Memory B cell (primary cell): ENCODE measurements around the gene DUSP2.
A peak's percentile ranks its signal among the peaks of the same experiment; 100 is the strongest.

ENCODE experiments used
- ATAC-seq: fragments of 150-1000 bp; cut with Tn5 transposase; 2 replicates; pipeline ENCODE4 v1.10.0; 2021; ENCODE audit warnings: low read depth, mild to moderate bottlenecking, moderate library complexity
- DNase-seq, 2 donors: peaks; one replicate each; pipeline ENCODE4 v3.0.0; 2022; ENCODE audit warnings: low spot score in 2 of 2
- H3K27ac Mint-ChIP-seq: one replicate; pipeline ENCODE4 v1.8.0; 2022; ENCODE audit warnings: mild to moderate bottlenecking, moderate library complexity, mixed read lengths
- H3K27me3 Mint-ChIP-seq: one replicate; pipeline ENCODE4 v1.8.0; 2022; ENCODE audit warnings: mixed read lengths
- H3K36me3 Mint-ChIP-seq: one replicate; pipeline ENCODE4 v1.8.0; 2022; ENCODE audit warnings: mild to moderate bottlenecking, mixed read lengths
- H3K4me1 Mint-ChIP-seq: one replicate; pipeline ENCODE4 v1.8.0; 2022; ENCODE audit warnings: mixed read lengths
- H3K4me3 Mint-ChIP-seq: one replicate; pipeline ENCODE4 v1.8.0; 2022; ENCODE audit warnings: mild to moderate bottlenecking, moderate library complexity, mixed read lengths
- H3K9me3 Mint-ChIP-seq: one replicate; pipeline ENCODE4 v1.8.0; 2022; ENCODE audit warnings: mixed read lengths

DUSP2 gene, protein sequence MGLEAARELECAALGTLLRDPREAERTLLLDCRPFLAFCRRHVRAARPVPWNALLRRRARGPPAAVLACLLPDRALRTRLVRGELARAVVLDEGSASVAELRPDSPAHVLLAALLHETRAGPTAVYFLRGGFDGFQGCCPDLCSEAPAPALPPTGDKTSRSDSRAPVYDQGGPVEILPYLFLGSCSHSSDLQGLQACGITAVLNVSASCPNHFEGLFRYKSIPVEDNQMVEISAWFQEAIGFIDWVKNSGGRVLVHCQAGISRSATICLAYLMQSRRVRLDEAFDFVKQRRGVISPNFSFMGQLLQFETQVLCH

DNA sequence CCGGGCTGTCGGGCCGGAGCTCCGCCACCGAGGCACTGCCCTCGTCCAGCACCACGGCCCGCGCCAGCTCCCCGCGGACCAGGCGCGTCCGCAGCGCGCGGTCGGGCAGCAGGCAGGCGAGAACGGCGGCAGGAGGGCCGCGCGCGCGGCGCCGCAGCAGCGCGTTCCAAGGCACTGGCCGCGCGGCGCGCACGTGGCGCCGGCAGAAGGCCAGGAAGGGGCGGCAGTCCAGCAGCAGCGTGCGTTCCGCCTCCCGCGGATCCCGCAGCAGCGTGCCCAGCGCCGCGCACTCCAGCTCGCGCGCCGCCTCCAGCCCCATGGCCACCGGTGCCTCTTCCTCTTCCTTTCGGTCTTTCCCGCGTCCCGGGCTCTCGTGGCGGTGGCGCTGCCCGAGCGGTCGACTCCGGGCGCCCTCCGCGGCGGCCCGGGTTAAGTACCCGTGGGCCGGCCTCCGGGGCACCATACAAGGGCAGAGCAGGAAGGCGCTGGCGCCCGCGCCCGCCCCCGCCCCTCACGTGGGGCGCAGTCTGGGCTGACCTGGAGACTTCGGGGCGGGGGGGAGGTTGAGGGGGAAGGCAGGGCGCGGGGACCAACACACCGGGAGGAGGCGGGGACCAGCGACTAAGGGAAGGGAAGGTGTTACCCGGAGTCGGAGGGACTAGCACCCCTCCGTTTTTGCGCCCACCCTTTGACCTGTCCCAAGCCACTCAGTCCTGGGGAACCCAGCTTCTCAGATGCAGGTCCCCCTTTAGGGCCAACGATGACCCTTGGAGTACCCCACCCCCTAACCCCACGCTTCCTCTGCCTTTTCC lies at the start of gene DUSP2:
DUSP2 (minus strand) TSS at position 405 of the 812 bp plus-strand sequence; CDS start at position 319, 86 bp downstream.
- H3K36me3 Mint-ChIP-seq, result no peaks in the 10 kb centered on the region
- H3K4me1 Mint-ChIP-seq, result peaks cover 44% of the 10 kb centered on the region
- peak within 1 kb of the TSS; percentile 98 for H3K27ac Mint-ChIP-seq
- peak within 1 kb of the TSS; percentile 94 for H3K4me3 Mint-ChIP-seq
- DNase-seq, result peak; percentile 88 to 92
- no peaks in the 10 kb centered on the region for H3K27me3 Mint-ChIP-seq
- H3K9me3 Mint-ChIP-seq, result no peaks in the 10 kb centered on the region
- ATAC-seq, result peak; percentile 50

DNA sequence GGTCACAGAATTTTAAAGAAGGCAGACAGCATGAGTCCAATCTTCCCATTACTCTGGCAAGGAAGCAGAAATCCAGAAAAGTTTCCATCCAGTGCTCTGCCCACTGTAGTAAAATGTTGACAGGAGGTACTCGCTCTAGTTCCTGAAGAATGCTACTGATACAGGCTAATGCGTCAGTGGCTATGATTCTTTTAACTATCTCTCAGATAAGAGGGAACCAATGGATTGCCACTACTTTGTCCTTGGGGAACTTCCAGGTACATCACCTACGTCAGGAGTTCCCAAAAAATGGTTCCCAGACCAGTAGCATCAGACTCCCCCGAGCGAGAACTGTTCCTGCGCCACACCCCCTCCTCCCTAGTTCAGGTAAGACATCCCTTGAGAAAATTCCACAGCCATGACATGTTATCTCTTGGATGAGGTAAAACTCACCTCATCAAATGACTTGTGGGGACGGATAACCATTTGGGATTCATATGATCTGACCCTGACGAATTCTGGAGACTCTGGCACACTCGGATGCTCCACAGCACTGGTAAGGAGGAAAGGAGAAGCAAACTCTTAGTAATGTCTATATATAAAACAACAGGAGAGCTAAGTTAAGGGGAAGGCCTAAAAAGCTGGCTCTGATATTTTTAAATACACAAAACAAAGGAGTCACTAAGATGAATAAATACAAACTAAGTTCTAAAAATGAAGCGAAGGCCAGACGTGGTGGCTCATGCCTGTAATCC lies 46.9 kb upstream of the DUSP2 start:
- Mint-ChIP-seq H3K27ac (no peak overlapping the region), H3K4me1 (peaks cover 3% of the 10 kb centered on the region), H3K9me3 (no peaks in the 10 kb centered on the region), H3K4me3 (no peak overlapping the region), H3K36me3 (peaks cover 29% of the 10 kb centered on the region), H3K27me3 (no peaks in the 10 kb centered on the region)
- DNase-seq, result no peak
- no peak for ATAC-seq

DNA sequence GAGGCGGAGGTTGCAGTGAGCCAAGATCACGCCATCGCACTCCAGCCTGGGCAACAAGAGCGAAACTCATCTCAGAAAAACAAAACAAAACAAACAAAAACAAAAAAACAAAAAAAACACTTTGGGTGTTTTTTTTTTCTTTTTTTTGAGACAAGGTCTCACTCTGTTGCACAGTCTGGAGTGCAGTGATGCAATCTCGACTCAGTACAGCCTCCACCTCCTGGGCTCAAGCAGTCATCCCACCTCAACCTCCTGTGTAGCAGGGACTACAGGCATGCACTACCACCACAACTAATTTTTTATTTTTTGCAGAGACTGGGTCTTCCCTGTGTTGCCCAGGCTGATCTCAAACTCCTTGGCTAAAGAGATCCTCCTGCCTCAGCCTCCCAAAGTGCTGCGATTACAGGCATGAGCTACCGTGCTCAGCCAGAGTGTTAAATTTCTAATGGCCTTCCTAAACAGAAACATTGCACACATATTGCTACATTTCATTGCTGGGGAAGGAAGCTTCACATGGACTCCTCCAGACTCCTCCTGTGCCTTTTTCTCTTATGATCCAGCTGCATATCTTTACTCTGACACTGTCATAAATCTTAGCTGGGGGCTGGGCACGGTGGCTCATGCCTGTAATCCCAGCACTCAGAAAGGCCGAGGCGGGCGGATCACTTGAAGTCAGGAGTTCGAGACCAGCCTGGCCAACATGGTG lies 43.7 kb upstream of the DUSP2 start:
- ATAC-seq (no peak), DNase-seq (no peak)
- H3K9me3 Mint-ChIP-seq, result no peaks in the 10 kb centered on the region
- H3K4me3 Mint-ChIP-seq, result no peak overlapping the region
- no peaks in the 10 kb centered on the region for H3K4me1 Mint-ChIP-seq
- H3K36me3 Mint-ChIP-seq, result peaks cover 39% of the 10 kb centered on the region
- H3K27ac Mint-ChIP-seq, result no peak overlapping the region
- H3K27me3 Mint-ChIP-seq, result no peaks in the 10 kb centered on the region

DNA sequence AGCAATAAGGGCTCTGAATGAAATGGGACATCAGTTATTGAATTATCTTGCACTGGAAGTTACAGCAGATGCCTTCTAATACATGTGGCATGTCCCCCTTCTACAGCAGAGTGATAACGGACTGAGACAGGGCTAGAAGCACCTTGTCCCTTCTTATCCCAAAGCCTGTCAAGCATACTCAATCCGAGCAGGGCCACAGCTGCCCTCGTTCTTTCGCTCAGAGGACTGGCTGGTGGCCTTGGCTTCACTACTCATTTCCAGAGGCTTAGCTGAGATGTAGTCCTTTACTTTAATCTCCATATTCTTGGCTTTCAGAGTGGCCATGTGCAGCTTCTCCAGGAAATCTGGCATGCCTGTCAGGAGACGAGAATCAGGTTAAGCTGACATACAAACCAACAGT lies 41.3 kb upstream of the DUSP2 start:
- peaks cover 27% of the 10 kb centered on the region for H3K36me3 Mint-ChIP-seq
- peaks cover 2% of the 10 kb centered on the region for H3K9me3 Mint-ChIP-seq
- peaks cover 5% of the 10 kb centered on the region for H3K4me1 Mint-ChIP-seq
- DNase-seq (no peak), ATAC-seq (no peak)
- no peaks in the 10 kb centered on the region for H3K27me3 Mint-ChIP-seq
- H3K4me3 Mint-ChIP-seq, result no peak overlapping the region
- no peak overlapping the region for H3K27ac Mint-ChIP-seq

DNA sequence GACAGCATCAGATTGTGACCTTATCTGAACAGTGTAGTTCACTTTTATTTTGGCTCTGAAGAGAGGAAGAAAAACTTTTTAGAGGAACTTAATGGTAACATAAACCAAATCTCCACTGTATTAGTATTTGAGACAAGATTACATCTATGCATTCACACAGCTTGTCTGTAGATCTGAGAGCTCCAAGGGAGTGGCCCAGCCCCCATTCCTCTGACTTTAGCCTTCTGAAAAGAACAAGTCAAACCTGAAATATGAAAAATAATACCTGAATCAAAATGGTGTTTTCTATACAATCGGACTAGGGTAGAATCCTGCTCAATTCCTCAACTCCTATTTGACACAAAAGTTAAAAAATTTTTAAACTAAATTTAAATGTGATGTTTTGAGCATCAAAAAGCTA lies 40.3 kb upstream of the DUSP2 start:
- H3K4me3 Mint-ChIP-seq, result no peak overlapping the region
- peaks cover 12% of the 10 kb centered on the region for H3K4me1 Mint-ChIP-seq
- H3K27ac Mint-ChIP-seq, result peak overlapping the region; percentile 54
- no peak for DNase-seq
- H3K36me3 Mint-ChIP-seq, result peaks cover 22% of the 10 kb centered on the region
- ATAC-seq, result no peak
- H3K9me3 Mint-ChIP-seq, result peaks cover 2% of the 10 kb centered on the region
- H3K27me3 Mint-ChIP-seq, result no peaks in the 10 kb centered on the region

DNA sequence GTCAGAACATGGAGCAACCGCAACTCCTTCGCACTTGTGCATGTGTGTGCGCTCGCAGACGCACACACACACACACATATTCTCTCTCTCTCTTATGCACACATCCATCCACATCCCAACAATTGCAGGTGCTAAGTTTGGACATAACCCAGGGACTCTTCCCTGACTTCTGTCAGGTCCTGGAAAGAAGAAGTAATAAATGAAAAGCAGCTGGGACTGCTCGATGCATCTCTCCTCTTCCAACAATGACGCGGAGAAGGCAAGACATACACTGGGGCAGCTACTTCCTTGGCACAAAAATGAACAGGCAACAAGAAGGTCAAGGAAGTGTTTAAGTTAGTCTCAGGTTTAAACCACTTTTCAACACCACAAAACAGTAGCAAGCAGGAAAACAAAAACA lies 39.7 kb upstream of the DUSP2 start:
- DNase-seq (no peak), ATAC-seq (no peak)
- Mint-ChIP-seq H3K4me1 (peaks cover 12% of the 10 kb centered on the region), H3K36me3 (peaks cover 22% of the 10 kb centered on the region), H3K4me3 (no peak overlapping the region), H3K27ac (peak overlapping the region; percentile 54), H3K9me3 (peaks cover 2% of the 10 kb centered on the region), H3K27me3 (no peaks in the 10 kb centered on the region)

DNA sequence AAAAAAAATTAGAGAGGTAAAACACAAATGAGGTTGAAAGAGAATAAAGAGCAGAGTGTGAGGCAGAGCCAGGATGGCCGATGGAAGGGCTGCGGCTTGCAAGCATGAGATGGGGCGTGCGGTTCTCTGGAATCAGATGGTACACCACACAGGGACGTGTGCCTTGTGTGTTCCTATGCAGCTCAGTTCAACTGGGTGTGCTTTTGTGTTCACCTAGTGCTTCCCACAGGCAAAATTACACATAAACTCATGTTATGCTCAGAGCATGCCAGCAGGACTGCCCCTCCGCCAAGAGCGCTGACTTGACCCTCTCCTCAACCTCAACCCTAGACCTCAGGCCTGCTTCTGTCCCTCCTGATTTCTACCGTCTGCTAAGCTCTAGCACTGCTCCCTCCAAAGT lies 38.9 kb upstream of the DUSP2 start:
- Mint-ChIP-seq H3K4me3 (no peak overlapping the region), H3K4me1 (peaks cover 12% of the 10 kb centered on the region), H3K9me3 (peaks cover 2% of the 10 kb centered on the region), H3K27ac (peak overlapping the region; percentile 54), H3K27me3 (no peaks in the 10 kb centered on the region), H3K36me3 (peaks cover 21% of the 10 kb centered on the region)
- DNase-seq (no peak), ATAC-seq (no peak)

DNA sequence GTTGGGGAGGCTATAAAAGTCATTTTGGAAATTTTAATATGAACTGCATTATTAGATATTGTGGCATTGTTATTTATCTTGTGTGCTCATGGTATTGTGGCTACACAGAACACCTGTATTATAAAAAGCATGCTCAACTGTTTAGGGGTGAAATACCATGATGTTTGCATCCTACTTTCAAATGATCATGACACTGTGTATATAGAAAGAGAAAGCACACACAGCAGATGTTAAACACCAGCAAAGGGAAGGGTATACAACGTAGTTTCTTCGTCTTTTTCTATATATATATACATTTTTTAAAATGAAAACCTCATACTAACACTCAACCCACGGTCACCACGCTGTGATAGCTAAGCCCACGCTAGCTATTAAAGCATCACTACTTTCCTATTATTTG lies 36.3 kb upstream of the DUSP2 start:
- DNase-seq (no peak), ATAC-seq (no peak)
- peaks cover 12% of the 10 kb centered on the region for H3K4me1 Mint-ChIP-seq
- peaks cover 2% of the 10 kb centered on the region for H3K9me3 Mint-ChIP-seq
- H3K4me3 Mint-ChIP-seq, result no peak overlapping the region
- no peak overlapping the region for H3K27ac Mint-ChIP-seq
- peaks cover 13% of the 10 kb centered on the region for H3K36me3 Mint-ChIP-seq
- no peaks in the 10 kb centered on the region for H3K27me3 Mint-ChIP-seq

DNA sequence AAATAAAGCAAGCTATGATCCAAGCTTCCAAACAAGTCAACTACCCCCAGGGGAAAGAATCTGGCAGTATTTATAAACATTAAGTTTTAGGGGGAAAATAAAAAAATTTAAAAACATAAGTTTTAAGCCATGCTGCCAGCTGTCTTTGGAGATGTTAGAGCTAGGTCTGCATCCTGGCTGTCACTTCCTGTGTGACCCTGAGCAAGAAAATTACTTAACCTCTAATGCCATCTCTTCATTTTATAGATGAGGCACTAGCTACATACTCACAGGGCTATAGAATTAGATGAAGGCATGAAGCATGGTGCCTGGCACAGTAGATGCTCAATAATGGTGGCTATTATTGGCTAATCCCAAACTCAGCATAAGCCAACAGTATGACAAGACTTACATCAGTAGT lies 35.3 kb upstream of the DUSP2 start:
- H3K27ac Mint-ChIP-seq, result no peak overlapping the region
- peaks cover 10% of the 10 kb centered on the region for H3K36me3 Mint-ChIP-seq
- ATAC-seq, result no peak

DNA sequence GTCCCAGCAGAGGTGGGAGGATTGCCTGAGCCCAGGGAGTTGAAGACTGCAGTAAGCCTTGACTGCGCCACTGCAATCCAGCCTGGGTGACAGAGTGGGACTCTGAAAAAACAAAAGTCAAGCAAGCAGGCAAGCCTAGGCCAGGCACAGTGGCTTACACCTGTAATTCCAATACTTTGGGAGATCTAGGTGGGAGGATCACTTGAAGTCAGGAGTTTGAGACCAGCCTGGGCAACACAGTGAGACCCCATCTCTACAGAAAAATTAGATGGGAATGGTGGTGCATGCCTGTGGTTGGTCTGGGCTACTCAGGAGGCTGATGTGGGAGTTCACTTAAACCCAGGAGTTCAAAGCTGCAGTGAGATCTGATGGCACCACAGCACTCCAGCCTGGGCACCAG lies 34.8 kb upstream of the DUSP2 start:
- no peak overlapping the region for H3K27ac Mint-ChIP-seq
- ATAC-seq (no peak), DNase-seq (no peak)
- no peaks in the 10 kb centered on the region for H3K27me3 Mint-ChIP-seq
- no peak overlapping the region for H3K4me3 Mint-ChIP-seq
- peaks cover 6% of the 10 kb centered on the region for H3K36me3 Mint-ChIP-seq
- peaks cover 12% of the 10 kb centered on the region for H3K4me1 Mint-ChIP-seq
- H3K9me3 Mint-ChIP-seq, result peaks cover 2% of the 10 kb centered on the region

More for the DNA sequence above, 35.3 kb upstream of the DUSP2 start:
- peaks cover 12% of the 10 kb centered on the region for H3K4me1 Mint-ChIP-seq
- H3K4me3 Mint-ChIP-seq, result no peak overlapping the region
- H3K9me3 Mint-ChIP-seq, result peaks cover 2% of the 10 kb centered on the region
- no peaks in the 10 kb centered on the region for H3K27me3 Mint-ChIP-seq
- no peak for DNase-seq

DNA sequence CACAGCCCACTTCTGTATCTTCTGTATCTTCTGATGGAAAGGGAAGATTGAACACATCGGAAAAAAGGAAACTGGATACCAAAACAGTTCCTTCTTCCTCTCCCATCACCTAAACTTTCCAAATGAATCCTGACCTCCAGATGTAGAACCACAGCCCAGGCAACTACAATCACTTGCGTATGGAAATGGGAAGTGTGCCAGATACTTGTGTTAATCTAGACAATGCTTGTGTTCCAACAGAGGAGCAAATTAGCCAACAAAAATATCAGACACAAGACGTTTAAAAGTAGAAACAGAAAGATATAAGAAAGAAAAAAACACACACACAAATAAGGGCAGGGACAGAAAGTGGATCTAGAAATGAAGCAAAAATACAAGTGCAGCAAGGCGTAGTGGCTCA lies 31.4 kb upstream of the DUSP2 start:
- Mint-ChIP-seq H3K27ac (no peak overlapping the region), H3K9me3 (no peaks in the 10 kb centered on the region), H3K4me3 (no peak overlapping the region), H3K27me3 (no peaks in the 10 kb centered on the region), H3K4me1 (peaks cover 10% of the 10 kb centered on the region), H3K36me3 (no peaks in the 10 kb centered on the region)
- ATAC-seq (no peak), DNase-seq (no peak)

DNA sequence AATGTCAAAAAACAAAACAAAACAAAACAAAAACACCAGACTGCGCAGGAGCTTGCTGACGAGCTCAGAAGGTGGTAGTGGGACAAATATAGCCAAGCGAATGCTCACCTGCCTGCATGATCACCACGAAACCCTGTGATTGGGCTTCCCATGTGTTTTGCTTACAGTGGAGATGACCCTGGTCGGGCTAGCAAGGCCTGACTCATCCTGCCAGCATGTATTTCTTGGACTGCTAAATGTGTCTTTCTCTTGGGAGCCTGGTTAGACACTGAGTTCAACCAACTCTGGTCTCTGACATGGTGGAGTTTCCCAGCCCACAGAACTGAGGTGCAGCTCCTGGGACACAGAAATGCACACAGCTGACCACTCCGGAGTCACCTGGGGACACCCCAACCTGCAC lies 30.7 kb upstream of the DUSP2 start:
- H3K4me1 Mint-ChIP-seq, result peaks cover 7% of the 10 kb centered on the region
- no peak overlapping the region for H3K27ac Mint-ChIP-seq
- H3K36me3 Mint-ChIP-seq, result no peaks in the 10 kb centered on the region
- H3K27me3 Mint-ChIP-seq, result no peaks in the 10 kb centered on the region
- no peak for DNase-seq
- ATAC-seq, result no peak
- no peak overlapping the region for H3K4me3 Mint-ChIP-seq
- no peaks in the 10 kb centered on the region for H3K9me3 Mint-ChIP-seq

DNA sequence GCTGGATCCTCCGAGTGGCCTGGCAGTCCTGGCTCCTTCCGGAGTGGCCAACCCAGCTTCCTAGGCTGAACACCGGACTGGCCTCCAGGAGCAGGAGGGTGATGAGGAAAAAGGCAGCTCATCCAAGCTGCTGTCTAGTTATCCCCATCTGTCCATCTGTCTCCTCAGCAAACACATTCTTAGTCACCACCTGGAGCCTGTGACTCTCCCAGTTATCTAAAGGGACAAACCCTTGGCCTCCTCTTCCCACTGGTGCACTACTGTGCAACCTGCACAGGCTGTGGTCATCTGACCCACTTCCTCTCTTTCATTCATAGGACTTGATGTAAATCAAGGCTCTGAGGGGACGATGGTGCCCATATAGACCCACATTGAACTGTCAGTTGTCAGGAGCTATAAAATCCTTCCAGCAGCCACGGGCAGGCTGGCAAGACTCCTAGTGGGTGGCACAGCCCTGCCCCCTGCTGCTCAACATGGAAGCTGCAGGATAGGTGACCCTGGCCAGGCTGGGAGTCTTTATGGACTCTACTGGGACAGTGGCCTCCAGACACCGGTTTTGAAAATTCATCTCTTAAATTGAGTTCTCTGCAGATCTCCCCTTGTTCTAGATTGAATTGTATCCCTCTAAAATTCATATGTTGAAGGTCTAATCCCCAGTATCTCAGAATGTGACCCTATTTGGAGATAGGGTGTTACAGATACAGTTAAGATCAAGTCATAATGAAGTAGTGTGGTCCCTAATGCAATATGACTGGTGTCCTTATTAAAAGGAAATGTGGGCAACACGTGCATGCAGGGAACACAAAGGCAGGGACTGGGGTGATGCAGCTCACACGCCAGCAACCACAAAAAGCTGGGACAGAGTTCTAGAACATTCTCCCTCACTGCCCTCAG lies 29.3 kb upstream of the DUSP2 start:
- H3K27me3 Mint-ChIP-seq, result no peaks in the 10 kb centered on the region
- H3K4me3 Mint-ChIP-seq, result no peak overlapping the region
- no peaks in the 10 kb centered on the region for H3K36me3 Mint-ChIP-seq
- peaks cover 3% of the 10 kb centered on the region for H3K4me1 Mint-ChIP-seq
- peak; percentile 98 for ATAC-seq
- peak; percentile 81 to 82 for DNase-seq
- no peaks in the 10 kb centered on the region for H3K9me3 Mint-ChIP-seq
- no peak overlapping the region for H3K27ac Mint-ChIP-seq
